ENCODE data around the gene CEP152. TPM values are rescaled to one million over a fixed set of nuclear protein-coding genes. Genes with fewer than 3 reads are reported as not detected.
"Not testable (repeated sequence)": the region's sequence is repeated elsewhere in the genome, so short reads cannot be mapped to it uniquely, and the experiment has no call there.

CEP152 gene
- total RNA-seq, result 10 to 100 TPM in 2 of 8 experiments, 1 to 10 TPM in 6; 1.4 to 30.2 (median 3.5) TPM

- Histone ChIP-seq H3K4me3 (peak within 1 kb of the TSS; percentile 38 to 72 (median 54)), H3K27ac (no peak within 1 kb of the TSS), H3K4me1 (replicated peaks in 1 of 2) (peaks cover 0 to 3% of the 10 kb centered on the region in 2 donors)
- in situ Hi-C loops (cut with MboI; ENCODE audit: low pct_unique_long_range_greater_than_20kb in 2 of 9, low sequenced_read_pairs in 9 of 9, unreplicated experiment in 9 of 9), result loop anchor here in 2 of 9 experiments (25.0 kb wide), 2 partner anchors 173 to 448 kb away; partner anchors contain the start of gene FBN1 (in 1 of the 2)
- WGBS, 10 experiments, result 0 to 20% (median 0%) methylated on average over 1 to 18 of the region's 51 CpGs
- ATAC-seq (replicated peaks in 6 of 8), result peak; percentile 96 to 98 (median 98)
Measured at GRCh38 chr15:48810414-48811324, at the start of gene CEP152. TSS of gene CEP152 (minus strand) at chr15:48811069. CDS start at chr15:48805649, 5,420 bp downstream.

GRCh38 chr15:48859426-48859825 lies 48.6 kb upstream of the CEP152 start:
- in situ Hi-C loops (cut with MboI; ENCODE audit: low pct_unique_long_range_greater_than_20kb in 2 of 9, low sequenced_read_pairs in 9 of 9, unreplicated experiment in 9 of 9), result loop anchor here in 7 of 9 experiments (25.0 kb wide), 5 partner anchors 278 to 1278 kb away; partner anchors contain the start of genes COPS2 (in 1 of the 7), FGF7 (in 1 of the 7) and GALK2 (in 1 of the 7)
- 67 to 100% (median 87%) methylated on average over 1 to 2 of the region's 2 CpGs; no CpG with 5 or more reads in 2 of the 10 experiments for WGBS, 10 experiments

GRCh38 chr15:48858401-48858800 lies 47.5 kb upstream of the CEP152 start:
- no peak overlapping the region for H3K27ac ChIP-seq
- in situ Hi-C loops (cut with MboI; ENCODE audit: low pct_unique_long_range_greater_than_20kb in 2 of 9, low sequenced_read_pairs in 9 of 9, unreplicated experiment in 9 of 9), result loop anchor here in 7 of 9 experiments (25.0 kb wide), 5 partner anchors 279 to 1279 kb away; partner anchors contain the start of genes COPS2 (in 1 of the 7), FGF7 (in 1 of the 7) and GALK2 (in 1 of the 7)
- ATAC-seq (replicated peaks in 6 of 8), result peak in 3 of 8 experiments; percentile 13 to 61 (median 53)

More at GRCh38 chr15:48859426-48859825, 48.6 kb upstream of the CEP152 start:
- Histone ChIP-seq H3K27ac (no peak overlapping the region), H3K4me1 (replicated peaks in 1 of 2) (no peaks in the 10 kb centered on the region), H3K4me3 (no peak overlapping the region)
- no peak for ATAC-seq (replicated peaks in 6 of 8)

DNA sequence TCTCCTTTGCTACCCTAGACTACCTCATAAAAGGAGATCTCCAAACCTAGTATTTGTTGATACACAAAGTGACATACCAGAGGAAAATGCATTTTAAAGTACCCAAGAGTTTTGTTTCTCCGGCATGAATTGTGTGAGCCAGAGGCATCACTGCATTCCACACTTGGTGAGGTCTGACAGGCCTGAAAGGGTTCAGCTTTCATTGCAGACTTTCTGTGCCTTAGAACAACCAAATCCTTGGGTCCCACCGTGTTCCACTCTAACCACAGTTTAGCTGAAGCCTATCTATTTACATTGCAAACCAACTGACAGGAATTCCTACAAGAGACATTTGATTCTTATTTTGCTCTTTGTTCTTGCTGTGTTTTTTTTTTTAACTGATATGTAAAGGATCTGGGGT lies 46.1 kb upstream of the CEP152 start:
- H3K27ac ChIP-seq, result no peak overlapping the region
- 0 to 100% (median 35%) methylated on average over 1 to 2 of the region's 2 CpGs; no CpG with 5 or more reads in 2 of the 10 experiments for WGBS, 10 experiments
- in situ Hi-C loops (cut with MboI; ENCODE audit: low pct_unique_long_range_greater_than_20kb in 2 of 9, low sequenced_read_pairs in 9 of 9, unreplicated experiment in 9 of 9), result loop anchor here in 7 of 9 experiments (25.0 kb wide), 5 partner anchors 280 to 1280 kb away; partner anchors contain the start of genes COPS2 (in 1 of the 7), FGF7 (in 1 of the 7) and GALK2 (in 1 of the 7)
- ATAC-seq (replicated peaks in 6 of 8), result peak in 4 of 8 experiments; percentile 12 to 69 (median 40)
- no peak overlapping the region for H3K4me3 ChIP-seq
- H3K4me1 ChIP-seq (replicated peaks in 1 of 2), result no peaks in the 10 kb centered on the region

More at GRCh38 chr15:48858401-48858800, 47.5 kb upstream of the CEP152 start:
- WGBS, 10 experiments, result 0 to 100% (median 90%) methylated on average over 1 to 2 of the region's 2 CpGs; no CpG with 5 or more reads in 3 of the 10 experiments
- H3K4me3 ChIP-seq, result no peak overlapping the region
- H3K4me1 ChIP-seq (replicated peaks in 1 of 2), result no peaks in the 10 kb centered on the region

DNA sequence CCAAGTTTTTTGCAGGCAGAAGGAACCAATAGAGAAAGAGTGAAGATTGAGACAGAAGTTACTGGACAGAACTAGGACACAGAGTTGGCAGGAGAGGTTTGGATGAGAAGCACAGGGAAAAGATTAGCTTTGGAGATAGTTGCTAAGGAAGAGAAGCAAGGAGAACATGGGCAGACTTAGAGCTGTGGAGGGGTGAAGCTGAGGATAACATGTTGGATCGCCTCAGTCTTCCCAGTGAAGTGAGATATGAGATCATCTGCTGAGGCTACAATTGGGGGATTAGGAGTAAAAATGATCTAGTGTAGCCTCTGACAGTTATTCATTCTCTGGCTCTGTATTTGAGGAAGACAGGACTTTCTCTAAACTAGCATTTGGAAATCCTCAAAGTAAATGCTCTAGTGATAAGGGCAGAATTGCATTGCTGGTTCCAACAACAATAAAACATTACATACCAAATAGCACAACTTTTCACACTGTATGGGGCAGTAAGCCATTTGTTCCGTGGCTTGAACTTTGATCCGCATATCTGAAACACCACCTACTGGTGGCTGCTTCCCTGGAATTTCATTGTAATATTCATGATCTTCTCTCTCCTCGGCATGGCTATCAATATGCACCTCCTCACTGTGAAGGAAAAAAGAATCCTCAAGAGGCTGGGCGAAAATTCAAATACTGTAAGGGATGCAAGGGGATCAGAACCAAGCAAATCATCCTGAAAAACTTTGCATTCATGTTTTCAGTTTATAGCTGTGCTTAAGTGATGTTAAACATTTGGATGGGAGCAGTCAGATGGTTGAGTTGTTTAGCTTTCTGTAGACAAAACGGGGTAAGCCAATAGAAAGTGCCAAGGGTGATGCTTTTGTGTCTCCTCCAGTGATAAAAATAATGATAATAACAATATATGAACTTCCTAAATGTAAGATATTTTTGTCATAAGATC lies 44.9 kb upstream of the CEP152 start:
- peak in 4 of 8 experiments; percentile 43 to 94 (median 77) for ATAC-seq (replicated peaks in 6 of 8)
- H3K4me1 ChIP-seq (replicated peaks in 1 of 2), result no peaks in the 10 kb centered on the region
- H3K4me3 ChIP-seq, result no peak overlapping the region
- in situ Hi-C loops (cut with MboI; ENCODE audit: low pct_unique_long_range_greater_than_20kb in 2 of 9, low sequenced_read_pairs in 9 of 9, unreplicated experiment in 9 of 9), result loop anchor here in 7 of 9 experiments (25.0 kb wide), 5 partner anchors 282 to 1282 kb away; partner anchors contain the start of genes COPS2 (in 1 of the 7), FGF7 (in 1 of the 7) and GALK2 (in 1 of the 7)
- no peak overlapping the region for H3K27ac ChIP-seq
- WGBS, 10 experiments, result 0 to 81% (median 49%) methylated on average over 1 to 5 of the region's 6 CpGs

DNA sequence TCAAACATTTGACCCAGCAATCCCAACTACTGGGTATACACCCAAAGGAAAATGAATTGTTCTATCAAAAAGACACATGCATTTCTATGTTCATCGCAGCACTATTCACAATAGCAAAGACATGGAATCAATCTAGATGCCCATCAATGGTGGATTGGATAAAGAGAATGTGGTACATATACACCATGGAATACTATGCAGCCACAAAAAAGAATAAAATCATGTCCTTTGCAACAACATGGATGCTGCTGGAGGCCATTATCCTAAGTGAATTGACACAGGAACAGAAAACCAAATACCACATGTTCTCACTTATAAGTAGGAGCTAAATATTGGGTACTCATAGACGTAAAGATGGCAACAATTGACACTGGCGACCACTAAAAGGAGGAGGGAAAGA lies 43.6 kb upstream of the CEP152 start:
- WGBS, 10 experiments, result 80 to 100% (median 96%) methylated on average over 1 to 3 of the region's 3 CpGs; no CpG with 5 or more reads in 3 of the 10 experiments
- in situ Hi-C loops (cut with MboI; ENCODE audit: low pct_unique_long_range_greater_than_20kb in 2 of 9, low sequenced_read_pairs in 9 of 9, unreplicated experiment in 9 of 9), result loop anchor here in 7 of 9 experiments (25.0 kb wide), 5 partner anchors 283 to 1283 kb away; partner anchors contain the start of genes COPS2 (in 1 of the 7), FGF7 (in 1 of the 7) and GALK2 (in 1 of the 7)
- H3K27ac ChIP-seq; H3K4me3 ChIP-seq; H3K4me1 ChIP-seq (replicated peaks in 1 of 2); ATAC-seq (replicated peaks in 6 of 8): not testable (repeated sequence)

- ATAC-seq (replicated peaks in 6 of 8), result no peak
- in situ Hi-C loops (cut with MboI; ENCODE audit: low pct_unique_long_range_greater_than_20kb in 2 of 9, low sequenced_read_pairs in 9 of 9, unreplicated experiment in 9 of 9), result loop anchor here in 7 of 9 experiments (25.0 kb wide), 5 partner anchors 285 to 1285 kb away; partner anchors contain the start of genes COPS2 (in 1 of the 7), FGF7 (in 1 of the 7) and GALK2 (in 1 of the 7)
- Histone ChIP-seq H3K4me1 (replicated peaks in 1 of 2) (no peaks in the 10 kb centered on the region), H3K4me3 (no peak overlapping the region), H3K27ac (no peak overlapping the region)
Measured at GRCh38 chr15:48851956-48852355, 41.1 kb upstream of the CEP152 start.

DNA sequence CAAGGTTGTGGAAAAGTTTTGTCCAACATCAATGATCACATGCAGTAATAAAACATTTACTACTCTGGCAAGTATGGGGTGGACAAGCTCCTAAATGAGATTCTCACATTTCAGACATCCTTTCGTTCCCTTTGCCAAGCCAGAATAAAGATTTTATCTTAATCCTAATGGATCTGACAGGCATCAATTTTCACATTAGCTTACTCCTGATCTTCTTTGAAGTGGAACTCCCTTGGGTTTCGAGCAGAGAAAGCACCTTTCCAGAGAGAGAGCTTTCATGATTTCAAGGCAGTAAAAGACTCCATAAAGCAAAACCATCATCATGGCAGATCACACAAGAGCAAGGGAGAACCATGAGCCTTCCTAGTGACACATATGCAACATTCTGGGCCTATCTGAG lies 39.8 kb upstream of the CEP152 start:
- 71 to 89% (median 83%) methylated on average over 1 to 2 of the region's 2 CpGs; no CpG with 5 or more reads in 3 of the 10 experiments for WGBS, 10 experiments
- ATAC-seq (replicated peaks in 6 of 8), result no peak
- no peaks in the 10 kb centered on the region for H3K4me1 ChIP-seq (replicated peaks in 1 of 2)
- no peak overlapping the region for H3K27ac ChIP-seq
- no peak overlapping the region for H3K4me3 ChIP-seq
- in situ Hi-C loops (cut with MboI; ENCODE audit: low pct_unique_long_range_greater_than_20kb in 2 of 9, low sequenced_read_pairs in 9 of 9, unreplicated experiment in 9 of 9), result loop anchor here in 7 of 9 experiments (25.0 kb wide), 5 partner anchors 287 to 1287 kb away; partner anchors contain the start of genes COPS2 (in 1 of the 7), FGF7 (in 1 of the 7) and GALK2 (in 1 of the 7)

GRCh38 chr15:48845123-48845522 lies 34.3 kb upstream of the CEP152 start:
- no peak overlapping the region for H3K27ac ChIP-seq
- ATAC-seq (replicated peaks in 6 of 8), result no peak
- no peaks in the 10 kb centered on the region for H3K4me1 ChIP-seq (replicated peaks in 1 of 2)
- no peak overlapping the region for H3K4me3 ChIP-seq
- in situ Hi-C loops (cut with MboI; ENCODE audit: low pct_unique_long_range_greater_than_20kb in 2 of 9, low sequenced_read_pairs in 9 of 9, unreplicated experiment in 9 of 9), result loop anchor here in 1 of 9 experiments (25.0 kb wide), 1 partner anchor 483 kb away; no protein-coding TSS in a partner anchor
- WGBS, 10 experiments, result 0 to 86% (median 67%) methylated on average over 1 of the region's 1 CpG; no CpG with 5 or more reads in 5 of the 10 experiments

DNA sequence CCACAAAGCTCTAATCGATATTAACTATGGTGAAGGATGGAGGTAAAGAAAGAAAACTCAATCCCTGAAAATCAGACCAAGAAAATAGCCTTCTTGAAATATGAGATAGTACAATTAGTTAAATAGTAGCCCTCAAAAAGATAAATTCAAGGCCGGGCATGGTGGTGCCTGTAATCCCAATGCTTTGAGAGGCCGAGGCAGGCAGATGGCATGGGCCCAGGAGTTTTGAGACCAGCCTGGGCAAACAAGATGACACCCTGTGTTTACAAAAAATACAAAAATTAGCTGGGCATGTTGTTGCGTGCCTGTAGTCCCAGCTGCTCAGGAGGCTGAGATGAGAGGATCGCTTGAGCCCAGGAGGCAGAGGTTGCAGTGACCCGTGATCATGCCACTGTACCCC lies 31.6 kb upstream of the CEP152 start:
- H3K27ac ChIP-seq, result no peak overlapping the region
- WGBS, 10 experiments, result 63 to 100% (median 84%) methylated on average over 1 to 6 of the region's 6 CpGs; no CpG with 5 or more reads in 2 of the 10 experiments
- in situ Hi-C loops (cut with MboI; ENCODE audit: low pct_unique_long_range_greater_than_20kb in 2 of 9, low sequenced_read_pairs in 9 of 9, unreplicated experiment in 9 of 9), result loop anchor here in 1 of 9 experiments (25.0 kb wide), 1 partner anchor 480 kb away; no protein-coding TSS in a partner anchor
- no peak overlapping the region for H3K4me3 ChIP-seq
- no peak for ATAC-seq (replicated peaks in 6 of 8)
- no peaks in the 10 kb centered on the region for H3K4me1 ChIP-seq (replicated peaks in 1 of 2)

DNA sequence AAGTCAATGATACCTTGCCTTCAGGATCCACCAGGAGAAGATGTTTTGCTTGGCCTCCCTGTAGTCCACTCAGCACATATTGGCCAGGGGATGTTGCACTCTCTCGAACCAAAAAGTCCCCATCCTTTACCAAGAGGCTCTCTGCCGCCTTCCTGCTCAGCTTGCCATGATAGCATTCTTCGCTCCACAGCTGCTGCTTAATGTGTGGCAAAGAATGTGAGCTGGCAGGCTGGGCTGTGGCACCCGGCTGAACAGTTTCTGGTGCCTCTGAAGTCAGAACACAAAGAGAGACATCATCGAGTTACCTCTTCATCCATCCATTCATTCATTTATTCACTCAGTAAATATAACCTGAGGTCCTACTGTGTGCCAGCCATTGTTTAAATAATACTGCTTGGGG lies 23.9 kb upstream of the CEP152 start:
- WGBS, 10 experiments, result 52 to 100% (median 83%) methylated on average over 1 to 4 of the region's 5 CpGs; no CpG with 5 or more reads in 5 of the 10 experiments
- Histone ChIP-seq H3K4me1 (replicated peaks in 1 of 2) (no peaks in the 10 kb centered on the region), H3K27ac (no peak overlapping the region), H3K4me3 (no peak overlapping the region)
- in situ Hi-C loops (cut with MboI; ENCODE audit: low pct_unique_long_range_greater_than_20kb in 2 of 9, low sequenced_read_pairs in 9 of 9, unreplicated experiment in 9 of 9), result loop anchor here in 1 of 9 experiments (25.0 kb wide), 1 partner anchor 472 kb away; no protein-coding TSS in a partner anchor
- ATAC-seq (replicated peaks in 6 of 8), result no peak

Measured in motor neuron (in vitro differentiated cells).